HCT116 (cell line): ENCODE measurements around the gene SETX. TPM values are rescaled to one million over a fixed set of nuclear protein-coding genes. Genes with fewer than 3 reads are reported as not detected.

Experiments
- ATAC-seq: fragments of 200-7000 bp; cut with Tn5 transposase; 2 replicates; pipeline ENCODE4 v1.9.1; 2020; ENCODE audit warnings: mild to moderate bottlenecking, moderate library complexity
- BruUV-seq: library from RNA; stranded (reverse); fragments of 400-500 nt; replicated peaks from 2 replicates; lab custom pipeline; 2021; lab: Mats Ljungman, UMichigan
- CTCF ChIA-PET: fragments of 300-600 bp; sonication (Branson Sonifier 250); formaldehyde crosslinking; loops from one replicate; lab custom pipeline; 2021; ENCODE audit warnings: antibody characterized with exemption; lab: Charles Lee
- POLR2A ChIA-PET: fragments of 300-600, 350-600 bp; sonication (Branson Sonifier 250); formaldehyde crosslinking; loops from one replicate; lab custom pipeline; 2021; ENCODE audit warnings: antibody characterized with exemption; lab: Charles Lee
- RAD21 ChIA-PET, 2 experiments: fragments of 300-600 bp; sonication (Branson Sonifier 250); formaldehyde crosslinking; loops; one replicate each; lab custom pipeline; 2023; ENCODE audit warnings: low total read pairs in 2 of 2; ENCODE audit not compliant: uncharacterized antibody in 2 of 2, unreplicated experiment in 2 of 2, low non-redundant PET in 1 of 2; lab: Charles Lee
- DNase-seq: peaks from one replicate; pipeline ENCODE4 v3.0.0-alpha.2; 2010; ENCODE audit warnings: low read depth, low spot score
- H2AFZ ChIP-seq: fragments of 200-600 bp; shearing (Covaris generic), sonication (generic); 2 replicates; pipeline ENCODE4 v1.6.1; 2017; ENCODE audit warnings: low read depth, mixed run types, mixed read lengths, antibody characterized with exemption, low read length; ENCODE audit not compliant: poor library complexity, severe bottlenecking
- H3K27ac ChIP-seq: 2 replicates; pipeline ENCODE4 v1.5.1; 2012; ENCODE audit warnings: low read depth, low read length
- H3K27me3 ChIP-seq: fragments of 200-600 bp; sonication (generic); 2 replicates; pipeline ENCODE4 v1.6.1; 2016; ENCODE audit warnings: mixed run types, low read length, mixed read lengths; ENCODE audit not compliant: insufficient read depth
- H3K36me3 ChIP-seq, 2 experiments: fragments of 200-500 bp in 1 of 2; fragments of 200-600 bp in 1 of 2; sonication (Bioruptor generic) in 1 of 2; sonication (generic) in 1 of 2; 2 replicates each; pipeline versions ENCODE4 v1.5.1 to v1.6.1; 2014 to 2016; ENCODE audit warnings: low read length in 2 of 2, inconsistent platforms in 1 of 2, mixed read lengths in 1 of 2, mixed run types in 1 of 2; ENCODE audit not compliant: insufficient read depth in 2 of 2, control insufficient read depth in 1 of 2
- H3K4me1 ChIP-seq, 2 experiments: fragments of 200-600 bp in 1 of 2; sonication (generic) in 1 of 2; 2 replicates each; pipeline versions ENCODE4 v1.5.1 to v1.6.1; 2012 to 2017; ENCODE audit warnings: low read length in 2 of 2, inconsistent platforms in 1 of 2, mild to moderate bottlenecking in 1 of 2, mixed read lengths in 1 of 2, mixed run types in 1 of 2, moderate library complexity in 1 of 2; ENCODE audit not compliant: insufficient read depth in 2 of 2, control insufficient read depth in 1 of 2
- H3K4me2 ChIP-seq: fragments of 200-600 bp; sonication (generic); 2 replicates; pipeline ENCODE4 v1.6.1; 2017; ENCODE audit warnings: mixed run types, low read length, mixed read lengths
- H3K4me3 ChIP-seq, 2 experiments: fragments of 200-600 bp in 1 of 2; sonication (generic) in 1 of 2; replicated peaks in 1 of 2; 2 replicates each; pipeline ENCODE4 v1.5.1; 2011 to 2016; ENCODE audit warnings: low read length in 2 of 2, control low read depth in 1 of 2, low read depth in 1 of 2, mild to moderate bottlenecking in 1 of 2, mixed read lengths in 1 of 2, mixed run types in 1 of 2
- H3K79me2 ChIP-seq: fragments of 200-600 bp; sonication (generic); 2 replicates; pipeline ENCODE4 v1.6.1; 2017; ENCODE audit warnings: mild to moderate bottlenecking, mixed run types, low read length, moderate library complexity, mixed read lengths; ENCODE audit not compliant: insufficient read depth
- H3K9ac ChIP-seq: fragments of 200-600 bp; sonication (generic); 2 replicates; pipeline ENCODE4 v1.6.1; 2016; ENCODE audit warnings: low read length, mixed read lengths
- H3K9me2 ChIP-seq: fragments of 200-600 bp; sonication (generic), shearing (Covaris generic); 2 replicates; pipeline ENCODE4 v1.6.1; 2017; ENCODE audit warnings: mixed run types, mild to moderate bottlenecking, moderate library complexity; ENCODE audit not compliant: insufficient read depth
- H3K9me3 ChIP-seq, 2 experiments: fragments of 200-500 bp in 1 of 2; fragments of 200-600 bp in 1 of 2; sonication (Bioruptor generic) in 1 of 2; sonication (generic) in 1 of 2; 2 replicates each; pipeline ENCODE4 v1.6.1; 2014 to 2017; ENCODE audit warnings: low read length in 2 of 2, mixed read lengths in 2 of 2, inconsistent platforms in 1 of 2, low read depth in 1 of 2, mild to moderate bottlenecking in 1 of 2, mixed run types in 1 of 2, moderate library complexity in 1 of 2; ENCODE audit not compliant: control insufficient read depth in 1 of 2, insufficient read depth in 1 of 2
- H4K20me1 ChIP-seq: fragments of 200-600 bp; sonication (generic), shearing (Covaris generic); 2 replicates; pipeline ENCODE4 v1.6.1; 2017; ENCODE audit warnings: mixed run types, mild to moderate bottlenecking, moderate library complexity; ENCODE audit not compliant: insufficient read depth
- CEBPB ChIP-seq: IDR thresholded peaks from 2 replicates; pipeline ENCODE4 v1.6.1; 2012; ENCODE audit warnings: low read depth
- FOSL1 ChIP-seq: IDR thresholded peaks from 2 replicates; pipeline ENCODE4 v1.6.1; 2012; ENCODE audit warnings: low read depth
- POLR2AphosphoS5 ChIP-seq: IDR thresholded peaks from 2 replicates; pipeline ENCODE4 v1.6.1; 2011; ENCODE audit warnings: mild to moderate bottlenecking, low read depth, low read length, moderate library complexity
- SIN3A ChIP-seq: IDR thresholded peaks from 2 replicates; pipeline ENCODE4 v1.6.1; 2012; ENCODE audit warnings: low read depth
- SP1 ChIP-seq: IDR thresholded peaks from 2 replicates; pipeline ENCODE4 v1.6.1; 2012; ENCODE audit warnings: low read depth
- intact Hi-C: fragments of 100-400 bp; cut with micrococcal nuclease; formaldehyde crosslinking; loops from 2 replicates; pipeline ENCODE4 v1.10.0; 2022
- total RNA-seq: library from RNA; stranded (reverse); gene quantifications from one replicate; pipeline ENCODE4 v1.2.1, GENCODE V29; 2021; ENCODE audit not compliant: unreplicated experiment
- TF ChIP-seq, protein P1 (sequence below): IDR thresholded peaks from 2 replicates; pipeline ENCODE4 v1.6.1; 2011; ENCODE audit warnings: mild to moderate bottlenecking, low read length, moderate library complexity; ENCODE audit not compliant: insufficient replicate concordance; ENCODE audit errors: extremely low read depth
- TF ChIP-seq, protein P2 (sequence below): IDR thresholded peaks from 2 replicates; pipeline ENCODE4 v1.6.1; 2012; ENCODE audit warnings: low read depth

SETX gene
- total RNA-seq, 1 experiment from 2014 or later = 38.5 TPM

DNA sequence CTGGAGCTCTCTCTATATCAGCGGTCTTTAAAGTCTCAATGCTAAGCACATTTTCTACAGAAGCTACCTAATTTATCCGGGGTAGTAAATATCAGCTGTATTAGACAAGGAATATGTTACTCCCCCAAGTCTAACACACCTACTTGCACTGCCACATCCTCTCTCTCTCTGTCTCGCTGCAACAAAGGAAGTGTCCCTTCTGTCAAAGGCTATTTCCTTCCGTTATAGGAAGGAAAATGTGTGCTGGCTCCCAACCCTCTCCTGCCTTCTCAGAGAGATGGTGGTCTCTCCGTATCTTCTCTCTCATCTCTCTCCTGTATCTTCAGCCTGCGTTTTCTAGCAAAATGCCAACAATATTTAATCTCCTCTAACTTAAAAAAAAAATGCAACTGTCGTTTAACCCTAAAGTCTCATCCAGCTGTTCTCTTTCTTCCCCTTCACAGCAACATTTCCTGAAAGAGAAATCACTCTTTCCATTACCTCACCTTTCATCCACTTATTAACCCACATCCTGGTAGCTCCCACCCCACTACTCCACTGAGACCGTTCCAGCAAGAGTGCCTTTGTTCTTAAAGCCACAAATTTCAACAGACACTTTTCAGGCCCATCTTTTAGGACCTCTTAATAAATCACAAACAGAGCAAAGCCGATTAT is 49.6 kb upstream of the SETX start (continued):
- TF ChIP-seq, protein P1, sequence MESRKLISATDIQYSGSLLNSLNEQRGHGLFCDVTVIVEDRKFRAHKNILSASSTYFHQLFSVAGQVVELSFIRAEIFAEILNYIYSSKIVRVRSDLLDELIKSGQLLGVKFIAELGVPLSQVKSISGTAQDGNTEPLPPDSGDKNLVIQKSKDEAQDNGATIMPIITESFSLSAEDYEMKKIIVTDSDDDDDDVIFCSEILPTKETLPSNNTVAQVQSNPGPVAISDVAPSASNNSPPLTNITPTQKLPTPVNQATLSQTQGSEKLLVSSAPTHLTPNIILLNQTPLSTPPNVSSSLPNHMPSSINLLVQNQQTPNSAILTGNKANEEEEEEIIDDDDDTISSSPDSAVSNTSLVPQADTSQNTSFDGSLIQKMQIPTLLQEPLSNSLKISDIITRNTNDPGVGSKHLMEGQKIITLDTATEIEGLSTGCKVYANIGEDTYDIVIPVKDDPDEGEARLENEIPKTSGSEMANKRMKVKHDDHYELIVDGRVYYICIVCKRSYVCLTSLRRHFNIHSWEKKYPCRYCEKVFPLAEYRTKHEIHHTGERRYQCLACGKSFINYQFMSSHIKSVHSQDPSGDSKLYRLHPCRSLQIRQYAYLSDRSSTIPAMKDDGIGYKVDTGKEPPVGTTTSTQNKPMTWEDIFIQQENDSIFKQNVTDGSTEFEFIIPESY = no peak
- TF ChIP-seq FOSL1 = no peak

DNA sequence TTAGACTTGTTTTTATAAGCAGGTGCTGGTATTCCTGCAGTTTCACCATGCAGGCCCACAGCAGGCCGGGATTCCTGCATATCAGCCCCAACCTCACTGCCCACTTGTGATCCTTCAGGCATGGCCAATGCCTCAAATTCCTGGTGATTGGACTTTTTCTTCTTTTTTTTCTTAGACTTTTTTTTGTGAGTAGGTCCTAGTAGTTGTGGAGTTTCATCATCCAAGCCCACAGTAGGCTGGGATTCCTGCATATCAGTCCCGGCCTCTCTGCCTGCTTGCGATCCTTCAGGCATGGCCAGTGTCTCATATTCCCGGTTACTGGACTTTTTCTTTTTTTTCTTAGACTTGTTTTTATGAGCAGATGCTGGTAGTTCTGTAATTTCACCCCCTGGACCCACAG is 47.0 kb upstream of the SETX start:
- Histone ChIP-seq H3K79me2 (peaks cover 50% of the 10 kb centered on the region), H3K9me2 (no peaks in the 10 kb centered on the region), H3K4me1 (peaks cover 5 to 7% of the 10 kb centered on the region in 2 experiments; a peak in 2 of 4 replicates), H3K27me3 (no peaks in the 10 kb centered on the region), H3K27ac (no peak overlapping the region), H4K20me1 (no peaks in the 10 kb centered on the region), H2AFZ (no peak overlapping the region), H3K9ac (no peak overlapping the region), H3K4me3 (no peak overlapping the region), H3K9me3 (no peaks in the 10 kb centered on the region), H3K4me2 (no peak overlapping the region), H3K36me3 (peaks cover 19 to 36% of the 10 kb centered on the region in 2 experiments)
- RAD21 ChIA-PET = no interaction called here
- TF ChIP-seq POLR2AphosphoS5 (no peak), CEBPB (no peak), SIN3A (no peak), SP1 (no peak)
- TF ChIP-seq, protein P2, sequence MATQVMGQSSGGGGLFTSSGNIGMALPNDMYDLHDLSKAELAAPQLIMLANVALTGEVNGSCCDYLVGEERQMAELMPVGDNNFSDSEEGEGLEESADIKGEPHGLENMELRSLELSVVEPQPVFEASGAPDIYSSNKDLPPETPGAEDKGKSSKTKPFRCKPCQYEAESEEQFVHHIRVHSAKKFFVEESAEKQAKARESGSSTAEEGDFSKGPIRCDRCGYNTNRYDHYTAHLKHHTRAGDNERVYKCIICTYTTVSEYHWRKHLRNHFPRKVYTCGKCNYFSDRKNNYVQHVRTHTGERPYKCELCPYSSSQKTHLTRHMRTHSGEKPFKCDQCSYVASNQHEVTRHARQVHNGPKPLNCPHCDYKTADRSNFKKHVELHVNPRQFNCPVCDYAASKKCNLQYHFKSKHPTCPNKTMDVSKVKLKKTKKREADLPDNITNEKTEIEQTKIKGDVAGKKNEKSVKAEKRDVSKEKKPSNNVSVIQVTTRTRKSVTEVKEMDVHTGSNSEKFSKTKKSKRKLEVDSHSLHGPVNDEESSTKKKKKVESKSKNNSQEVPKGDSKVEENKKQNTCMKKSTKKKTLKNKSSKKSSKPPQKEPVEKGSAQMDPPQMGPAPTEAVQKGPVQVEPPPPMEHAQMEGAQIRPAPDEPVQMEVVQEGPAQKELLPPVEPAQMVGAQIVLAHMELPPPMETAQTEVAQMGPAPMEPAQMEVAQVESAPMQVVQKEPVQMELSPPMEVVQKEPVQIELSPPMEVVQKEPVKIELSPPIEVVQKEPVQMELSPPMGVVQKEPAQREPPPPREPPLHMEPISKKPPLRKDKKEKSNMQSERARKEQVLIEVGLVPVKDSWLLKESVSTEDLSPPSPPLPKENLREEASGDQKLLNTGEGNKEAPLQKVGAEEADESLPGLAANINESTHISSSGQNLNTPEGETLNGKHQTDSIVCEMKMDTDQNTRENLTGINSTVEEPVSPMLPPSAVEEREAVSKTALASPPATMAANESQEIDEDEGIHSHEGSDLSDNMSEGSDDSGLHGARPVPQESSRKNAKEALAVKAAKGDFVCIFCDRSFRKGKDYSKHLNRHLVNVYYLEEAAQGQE = no peak
- BruUV-seq = no TSS peak
- CTCF ChIA-PET = no interaction called here
- intact Hi-C loops = no loop called here
- ATAC-seq (no peak), DNase-seq (no peak)
- POLR2A ChIA-PET = no interaction called here
